Activated T-cell treated with anti-CD3 and anti-CD28 coated beads for 48 hours (primary cell): ENCODE measurements around the gene CYP2J2.
A peak's percentile ranks its signal among the peaks of the same experiment; 100 is the strongest.
"Not testable (repeated sequence)": the region's sequence is repeated elsewhere in the genome, so short reads cannot be mapped to it uniquely, and the experiment has no call there.

Experiments used
- DNase-seq: peaks from one replicate; pipeline ENCODE4 v3.0.0-alpha.2; 2020; ENCODE audit warnings: low read depth

The CYP2J2 gene

GRCh38 chr1:59926381-59927123 is at the start of gene CYP2J2:
Gene CYP2J2 (minus strand): TSS chr1:59926773. CDS start chr1:59926746, 27 bp downstream.
- DNase-seq: peak; percentile 41

GRCh38 chr1:59973719-59974118 is 47.1 kb upstream of the CYP2J2 start:
- no peak for DNase-seq

- no peak for DNase-seq
Measured at GRCh38 chr1:59972216-59972927, 45.8 kb upstream of the CYP2J2 start.

- peak; percentile 44 for DNase-seq
Measured at GRCh38 chr1:59971464-59971911, 44.9 kb upstream of the CYP2J2 start.

GRCh38 chr1:59969542-59970175 is 43.1 kb upstream of the CYP2J2 start:
- DNase-seq: not testable (repeated sequence)

- not testable (repeated sequence) for DNase-seq
Measured at GRCh38 chr1:59968746-59969145, 42.2 kb upstream of the CYP2J2 start.

GRCh38 chr1:59967780-59968179 is 41.2 kb upstream of the CYP2J2 start:
- no peak for DNase-seq

GRCh38 chr1:59967141-59967697 is 40.6 kb upstream of the CYP2J2 start:
- DNase-seq: no peak

- DNase-seq: no peak
Measured at GRCh38 chr1:59952065-59952464, 25.5 kb upstream of the CYP2J2 start.

GRCh38 chr1:59949648-59950047 is 23.1 kb upstream of the CYP2J2 start:
- DNase-seq: no peak

GRCh38 chr1:59948990-59949389 is 22.4 kb upstream of the CYP2J2 start:
- no peak for DNase-seq

GRCh38 chr1:59947047-59947938 is 20.7 kb upstream of the CYP2J2 start:
- DNase-seq: peak; percentile 16

- no peak for DNase-seq
Measured at GRCh38 chr1:59945790-59946189, 19.2 kb upstream of the CYP2J2 start.

- DNase-seq: no peak
Measured at GRCh38 chr1:59939393-59939792, 12.8 kb upstream of the CYP2J2 start.

- no peak for DNase-seq
Measured at GRCh38 chr1:59937636-59938210, 11.2 kb upstream of the CYP2J2 start.

- no peak for DNase-seq
Measured at GRCh38 chr1:59936358-59936821, 9.8 kb upstream of the CYP2J2 start.

GRCh38 chr1:59928996-59929395 is 2.4 kb upstream of the CYP2J2 start:
- no peak for DNase-seq

- no peak for DNase-seq
Measured at GRCh38 chr1:59927213-59927612, 640 bp upstream of the CYP2J2 start.

- DNase-seq: no peak
Measured at GRCh38 chr1:59924653-59925052, 1.9 kb downstream of the CYP2J2 start.

- not testable (repeated sequence) for DNase-seq
Measured at GRCh38 chr1:59921258-59921899, 5.2 kb downstream of the CYP2J2 start.

GRCh38 chr1:59919746-59920145 is 6.8 kb downstream of the CYP2J2 start:
- no peak for DNase-seq
